CD4-positive, alpha-beta T cell treated with Interferon gamma for 1 hour (primary cell): ENCODE measurements around the gene SNX24.
"Not testable (repeated sequence)": the region's sequence is repeated elsewhere in the genome, so short reads cannot be mapped to it uniquely, and the experiment has no call there.

Experiments used
- DNase-seq: peaks from one replicate; pipeline ENCODE4 v3.0.0-alpha.2; 2020

The SNX24 gene

DNA sequence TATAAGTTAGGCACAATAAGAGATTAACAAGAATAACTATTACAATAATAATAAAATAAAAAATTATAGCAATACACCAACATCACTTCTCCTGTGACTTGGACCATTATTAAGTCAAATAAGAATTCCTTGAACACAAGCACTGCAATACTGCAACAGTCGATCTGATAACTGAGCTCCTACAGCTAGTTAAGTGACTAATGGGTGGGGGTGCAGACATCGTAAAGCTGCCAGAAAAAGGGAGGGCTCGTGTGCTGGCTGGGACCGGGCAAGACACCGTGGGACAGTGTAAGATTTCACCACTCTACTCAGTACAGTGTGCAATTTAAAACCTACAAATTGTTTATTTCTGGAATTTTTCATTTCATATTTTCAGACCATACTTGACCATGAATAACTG is 78.8 kb downstream of the SNX24 start:
- DNase-seq: no peak

- DNase-seq: no peak
Observed at GRCh38 chr5:122924719-122925395, 79.4 kb downstream of the SNX24 start.

GRCh38 chr5:122929001-122929400 is 83.6 kb downstream of the SNX24 start:
- DNase-seq: no peak

DNA sequence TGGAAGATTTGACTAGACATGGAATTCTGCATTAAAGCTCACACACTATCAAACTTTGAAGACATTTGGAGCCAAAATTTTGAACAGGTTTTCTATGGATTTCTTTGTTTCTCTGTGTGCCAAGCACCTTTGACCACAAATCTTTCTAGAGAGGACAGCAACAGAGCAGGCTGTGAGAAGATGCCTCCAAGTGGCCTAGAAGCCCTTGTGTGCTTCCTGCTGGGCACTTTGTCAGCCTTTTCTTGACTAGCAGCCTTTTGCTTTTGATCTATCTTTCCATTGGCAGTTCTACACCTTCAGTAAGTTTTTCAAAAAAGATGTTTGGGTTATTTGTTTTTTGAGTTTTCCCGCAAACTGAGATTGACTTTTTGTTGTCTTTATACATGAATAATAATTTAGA is 84.6 kb downstream of the SNX24 start:
- no peak for DNase-seq

GRCh38 chr5:122933956-122934355 is 88.5 kb downstream of the SNX24 start:
- no peak for DNase-seq

DNA sequence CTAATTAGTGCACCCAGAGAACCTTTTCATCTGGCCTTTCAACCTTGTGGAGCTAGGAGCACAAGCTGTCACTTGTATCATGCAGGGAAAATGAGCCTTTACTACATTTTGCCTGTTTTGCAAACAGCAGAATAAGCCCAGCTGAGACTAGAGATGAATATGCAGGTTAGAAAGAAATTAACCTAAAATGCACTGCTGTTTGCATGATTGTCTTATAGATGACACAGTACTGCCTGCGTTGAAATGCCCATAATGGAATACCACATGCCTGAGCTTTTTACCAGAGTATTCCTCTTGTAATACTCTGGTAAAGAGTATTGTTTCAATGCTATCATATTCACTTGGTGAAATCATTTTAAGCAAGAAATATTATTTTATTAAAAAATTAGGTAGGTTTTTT is 90.7 kb downstream of the SNX24 start:
- no peak for DNase-seq

- DNase-seq: no peak
Observed at GRCh38 chr5:122937914-122938313, 92.5 kb downstream of the SNX24 start.

GRCh38 chr5:122940890-122941289 is 95.5 kb downstream of the SNX24 start:
- DNase-seq: no peak

GRCh38 chr5:122941737-122942136 is 96.3 kb downstream of the SNX24 start:
- no peak for DNase-seq

DNA sequence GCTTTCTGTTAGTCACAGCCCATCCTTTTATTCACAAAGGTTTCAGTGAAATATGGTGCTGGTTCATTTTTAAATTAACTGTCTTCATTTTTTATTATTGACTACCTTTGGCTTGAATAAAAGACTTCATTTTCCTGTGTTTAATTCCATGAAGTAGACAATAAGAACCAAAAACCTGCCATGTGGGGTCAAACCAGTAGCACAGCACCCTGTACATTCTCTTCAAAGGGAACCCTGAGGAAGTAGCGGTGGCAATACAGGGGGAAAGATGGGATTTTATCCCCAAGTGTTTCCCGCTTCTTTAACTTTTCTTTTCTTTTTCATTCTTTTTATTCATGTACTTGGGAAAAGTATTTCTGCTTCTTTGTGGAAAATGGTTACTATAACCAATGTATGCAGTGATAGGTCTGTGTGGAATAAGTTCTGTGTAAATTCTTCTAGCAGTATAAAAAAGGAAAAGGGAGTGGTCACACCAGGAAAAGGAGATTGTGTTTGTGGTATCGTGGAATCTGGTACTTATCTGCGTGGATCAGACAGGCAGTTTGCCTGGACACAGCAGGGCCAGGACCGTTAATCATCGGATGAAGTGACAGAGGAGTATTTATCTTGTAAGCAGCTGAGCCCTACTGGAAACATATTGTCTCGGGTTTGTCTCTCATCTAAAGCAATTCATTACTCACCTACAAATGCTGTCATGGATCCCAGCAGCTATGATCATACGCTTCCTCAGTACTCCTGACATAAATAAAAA is 96.9 kb downstream of the SNX24 start:
- DNase-seq: no peak

- DNase-seq: no peak
Observed at GRCh38 chr5:122943050-122943698, 97.8 kb downstream of the SNX24 start.

- DNase-seq: no peak
Observed at GRCh38 chr5:122944051-122944450, 98.6 kb downstream of the SNX24 start.

GRCh38 chr5:122947372-122947771 is 102.0 kb downstream of the SNX24 start:
- no peak for DNase-seq

DNA sequence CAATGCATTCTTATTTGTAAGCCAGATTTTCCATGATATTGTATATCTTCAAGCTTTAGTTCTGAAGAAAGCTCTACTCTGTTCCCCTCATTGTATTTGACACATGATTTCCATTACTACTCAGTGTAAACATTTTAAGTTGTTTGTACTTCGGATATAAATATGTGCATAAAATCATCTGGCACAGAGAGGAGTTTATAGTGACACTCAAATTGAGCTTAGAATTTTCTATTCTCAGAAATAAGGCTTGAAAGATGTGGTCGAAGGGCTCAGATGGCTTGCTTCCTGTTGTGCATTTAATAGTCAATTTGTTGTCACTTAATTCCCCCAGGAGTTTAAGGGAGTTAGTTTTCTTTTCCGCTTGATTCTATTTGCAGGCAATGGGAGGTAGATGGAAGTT is 102.4 kb downstream of the SNX24 start:
- no peak for DNase-seq

DNA sequence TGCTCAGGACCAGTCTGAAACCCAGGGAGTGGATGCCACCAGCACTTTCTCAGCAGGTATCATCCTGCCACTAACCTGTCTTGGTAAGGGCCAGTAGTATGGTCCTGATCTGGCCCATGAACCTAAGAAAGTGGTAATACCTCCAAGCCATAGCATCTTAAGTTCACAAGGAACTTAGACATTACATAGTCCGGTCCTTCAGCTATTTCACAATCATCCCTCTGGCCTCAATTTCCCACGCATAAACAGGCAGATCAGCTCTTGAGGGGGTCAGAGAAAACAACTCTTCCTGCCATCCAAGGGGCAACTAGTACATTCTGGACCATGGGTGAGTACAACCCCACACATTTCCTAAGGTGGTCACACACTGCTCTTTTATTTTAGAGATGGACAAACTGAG is 102.9 kb downstream of the SNX24 start:
- DNase-seq: no peak

- no peak for DNase-seq
Observed at GRCh38 chr5:122951658-122952057, 106.2 kb downstream of the SNX24 start.

GRCh38 chr5:122954719-122955118 is 109.3 kb downstream of the SNX24 start:
- no peak for DNase-seq

DNA sequence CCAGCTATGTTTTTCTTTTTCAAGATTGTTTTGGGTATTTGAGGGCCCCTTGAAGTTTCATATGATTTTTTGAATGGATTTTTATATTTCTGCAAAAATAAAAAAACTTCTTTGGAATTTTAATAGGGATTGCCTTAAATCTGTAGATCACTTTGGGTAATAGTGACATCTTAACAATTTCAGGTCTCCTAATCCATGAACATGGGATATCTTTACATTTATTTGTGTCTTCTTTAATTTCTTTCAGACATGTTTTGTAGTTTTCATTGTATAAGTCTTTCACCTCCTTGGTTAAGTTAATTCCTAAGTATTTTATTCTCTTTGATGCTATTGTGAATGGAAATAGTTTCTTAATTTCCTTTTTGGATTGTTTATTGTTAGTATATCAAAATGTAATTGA is 112.0 kb downstream of the SNX24 start:
- DNase-seq: no peak

GRCh38 chr5:122959740-122960445 is 114.5 kb downstream of the SNX24 start:
- no peak for DNase-seq

DNA sequence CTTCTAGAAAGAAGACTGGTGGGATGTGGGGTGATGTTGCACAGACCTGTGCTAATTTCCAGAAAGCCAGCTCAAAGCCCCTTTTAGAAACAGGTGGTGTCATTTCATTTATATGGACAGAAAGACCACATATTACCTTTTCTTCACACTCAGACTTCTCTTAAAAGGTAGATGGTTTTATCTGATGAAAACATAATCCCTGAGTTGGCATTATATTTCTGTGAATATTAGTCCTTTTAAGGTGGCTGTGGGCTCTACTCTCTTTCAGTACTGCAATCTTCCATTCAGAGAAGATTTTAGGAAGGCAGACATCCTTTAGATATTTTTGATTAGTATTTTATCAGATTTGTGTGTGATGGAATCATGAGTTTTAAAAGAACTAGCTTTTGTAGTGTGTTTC is 117.9 kb downstream of the SNX24 start:
- DNase-seq: no peak

DNA sequence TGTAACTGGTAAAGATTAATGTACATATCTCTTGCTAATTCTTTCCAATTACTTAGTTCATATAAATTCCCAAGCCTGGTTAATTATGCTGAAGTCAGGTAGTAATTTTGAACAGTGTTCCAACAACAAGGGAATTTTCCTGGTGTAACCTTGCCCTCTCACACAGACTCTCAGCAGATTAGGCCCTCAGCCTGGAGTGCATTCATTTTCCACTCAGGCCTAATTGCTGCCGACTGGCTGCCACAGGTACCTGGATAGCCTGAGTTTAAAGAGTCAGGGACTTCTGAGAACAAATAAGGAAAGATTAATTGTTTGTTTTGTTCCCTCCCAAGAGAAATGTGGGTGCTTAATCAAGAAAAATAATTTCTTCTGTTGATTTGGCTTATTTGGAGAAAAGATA is 119.7 kb downstream of the SNX24 start:
- no peak for DNase-seq

GRCh38 chr5:122967085-122967484 is 121.7 kb downstream of the SNX24 start:
- no peak for DNase-seq

GRCh38 chr5:122967625-122968024 is 122.2 kb downstream of the SNX24 start:
- DNase-seq: no peak

GRCh38 chr5:122968056-122968455 is 122.6 kb downstream of the SNX24 start:
- not testable (repeated sequence) for DNase-seq
